KMS-11 (cell line): Measurements from ENCODE around the gene MAGI2.

Experiments used
- H2AFZ ChIP-seq: fragments of 200-600 bp; sonication (generic); 2 replicates; pipeline ENCODE4 v1.6.1; 2016; ENCODE audit warnings: antibody characterized with exemption, mixed run types, low read depth
- H3K27ac ChIP-seq: fragments of 200-600 bp; sonication (generic); 2 replicates; pipeline ENCODE4 v1.6.1; 2016; ENCODE audit warnings: mild to moderate bottlenecking, mixed run types
- H3K27me3 ChIP-seq: fragments of 200-600 bp; sonication (generic); 2 replicates; pipeline ENCODE4 v1.6.1; 2017; ENCODE audit warnings: mild to moderate bottlenecking, low read depth, mixed run types, moderate library complexity; ENCODE audit not compliant: insufficient read depth
- H3K36me3 ChIP-seq: fragments of 200-600 bp; sonication (generic); 2 replicates; pipeline ENCODE4 v1.6.1; 2017; ENCODE audit warnings: mild to moderate bottlenecking, mixed run types; ENCODE audit not compliant: insufficient read depth
- H3K4me1 ChIP-seq: fragments of 200-600 bp; sonication (generic); 2 replicates; pipeline ENCODE4 v1.6.1; 2016; ENCODE audit warnings: mild to moderate bottlenecking, low read depth, mixed run types; ENCODE audit not compliant: poor library complexity, severe bottlenecking
- H3K4me2 ChIP-seq: fragments of 200-600 bp; sonication (generic); 2 replicates; pipeline ENCODE4 v1.7.0; 2016; ENCODE audit warnings: mild to moderate bottlenecking, mixed run types
- H3K4me3 ChIP-seq: fragments of 200-600 bp; sonication (generic); IDR thresholded peaks from 2 replicates; pipeline ENCODE4 v1.6.1; 2017; ENCODE audit warnings: low read depth, low read length, mixed read lengths; ENCODE audit not compliant: insufficient read depth
- H3K79me2 ChIP-seq: fragments of 200-600 bp; sonication (generic); 2 replicates; pipeline ENCODE4 v1.6.1; 2016; ENCODE audit warnings: low read depth, mixed run types; ENCODE audit not compliant: insufficient read depth
- H3K9ac ChIP-seq: fragments of 200-600 bp; sonication (generic); 2 replicates; pipeline ENCODE4 v1.6.1; 2016; ENCODE audit warnings: mild to moderate bottlenecking, mixed run types
- H4K20me1 ChIP-seq: fragments of 200-600 bp; sonication (generic); 2 replicates; pipeline ENCODE4 v1.6.1; 2016; ENCODE audit warnings: mild to moderate bottlenecking, mixed run types; ENCODE audit not compliant: insufficient read depth
- TF ChIP-seq, protein P1 (sequence below): fragments of 200-600 bp; sonication (generic); conservative IDR thresholded peaks from 2 replicates; pipeline ENCODE4 v1.6.1; 2017; ENCODE audit warnings: low read depth, mild to moderate bottlenecking, antibody characterized with exemption, low read length, moderate library complexity, mixed read lengths

MAGI2 gene

DNA sequence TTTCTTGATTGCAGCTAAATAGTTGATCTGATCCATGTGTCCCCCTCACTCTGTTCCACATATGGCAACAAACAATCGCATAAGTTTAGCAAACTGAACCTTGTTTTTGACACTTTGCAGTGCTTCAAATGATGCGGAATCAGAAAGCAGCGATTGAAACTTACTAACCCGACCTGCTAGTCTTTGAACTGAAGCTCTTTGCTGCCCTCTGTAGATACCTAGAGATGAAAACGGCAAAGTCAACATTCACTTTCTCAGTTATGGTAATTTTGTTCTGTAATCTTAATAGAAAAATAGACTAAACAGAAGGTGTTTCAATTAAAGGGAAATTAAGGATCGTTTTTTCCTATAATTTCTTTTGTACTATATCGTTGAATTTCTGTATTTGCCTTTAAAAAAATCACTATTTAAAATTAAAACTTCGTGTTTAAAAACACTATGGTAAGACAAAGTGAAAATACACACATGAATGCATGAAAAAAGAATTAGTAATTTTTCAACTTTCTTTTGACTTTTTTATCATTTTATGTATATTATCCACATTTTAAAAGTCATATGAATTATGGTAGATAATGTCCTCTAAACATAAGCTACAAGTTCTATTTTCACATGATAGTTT is 276.5 kb downstream of the MAGI2 start:
- Histone ChIP-seq H3K4me3 (no peak overlapping the region), H3K9ac (no peak overlapping the region), H3K27me3 (no peaks in the 10 kb centered on the region), H3K36me3 (no peaks in the 10 kb centered on the region), H3K4me2 (no peak overlapping the region), H3K27ac (no peak overlapping the region), H3K4me1 (no peaks in the 10 kb centered on the region), H2AFZ (no peak overlapping the region), H4K20me1 (no peaks in the 10 kb centered on the region), H3K79me2 (no peaks in the 10 kb centered on the region)
- TF ChIP-seq, protein P1, sequence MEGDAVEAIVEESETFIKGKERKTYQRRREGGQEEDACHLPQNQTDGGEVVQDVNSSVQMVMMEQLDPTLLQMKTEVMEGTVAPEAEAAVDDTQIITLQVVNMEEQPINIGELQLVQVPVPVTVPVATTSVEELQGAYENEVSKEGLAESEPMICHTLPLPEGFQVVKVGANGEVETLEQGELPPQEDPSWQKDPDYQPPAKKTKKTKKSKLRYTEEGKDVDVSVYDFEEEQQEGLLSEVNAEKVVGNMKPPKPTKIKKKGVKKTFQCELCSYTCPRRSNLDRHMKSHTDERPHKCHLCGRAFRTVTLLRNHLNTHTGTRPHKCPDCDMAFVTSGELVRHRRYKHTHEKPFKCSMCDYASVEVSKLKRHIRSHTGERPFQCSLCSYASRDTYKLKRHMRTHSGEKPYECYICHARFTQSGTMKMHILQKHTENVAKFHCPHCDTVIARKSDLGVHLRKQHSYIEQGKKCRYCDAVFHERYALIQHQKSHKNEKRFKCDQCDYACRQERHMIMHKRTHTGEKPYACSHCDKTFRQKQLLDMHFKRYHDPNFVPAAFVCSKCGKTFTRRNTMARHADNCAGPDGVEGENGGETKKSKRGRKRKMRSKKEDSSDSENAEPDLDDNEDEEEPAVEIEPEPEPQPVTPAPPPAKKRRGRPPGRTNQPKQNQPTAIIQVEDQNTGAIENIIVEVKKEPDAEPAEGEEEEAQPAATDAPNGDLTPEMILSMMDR, result peak; percentile 46; the same call in 1 of the 2 replicates

DNA sequence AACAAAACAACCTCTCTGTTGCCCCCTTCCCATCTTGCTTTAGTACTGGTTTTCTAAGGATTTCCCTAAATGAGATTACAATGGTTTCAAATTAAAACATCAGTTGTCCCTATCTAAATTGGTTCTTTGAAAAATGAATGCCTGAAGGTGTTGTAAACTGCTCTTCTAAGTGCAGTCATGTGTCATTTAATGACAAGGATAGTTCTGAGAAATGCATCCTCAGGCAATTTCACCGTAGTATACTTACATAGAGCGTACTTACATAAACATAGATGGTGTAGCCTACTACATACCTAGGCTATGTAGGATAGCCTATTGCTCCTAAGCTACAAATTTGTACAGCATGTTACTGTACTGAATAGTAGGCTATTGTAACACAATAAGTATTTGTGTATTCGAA is 278.1 kb downstream of the MAGI2 start:
- no peaks in the 10 kb centered on the region for H4K20me1 ChIP-seq
- no peak overlapping the region for H3K9ac ChIP-seq
- H2AFZ ChIP-seq, result no peak overlapping the region
- H3K79me2 ChIP-seq, result no peaks in the 10 kb centered on the region
- H3K4me1 ChIP-seq, result no peaks in the 10 kb centered on the region
- no peak overlapping the region for H3K4me3 ChIP-seq
- no peaks in the 10 kb centered on the region for H3K36me3 ChIP-seq
- H3K27ac ChIP-seq, result no peak overlapping the region
- H3K27me3 ChIP-seq, result no peaks in the 10 kb centered on the region
- TF ChIP-seq, protein P1, result no peak
- H3K4me2 ChIP-seq, result no peak overlapping the region

DNA sequence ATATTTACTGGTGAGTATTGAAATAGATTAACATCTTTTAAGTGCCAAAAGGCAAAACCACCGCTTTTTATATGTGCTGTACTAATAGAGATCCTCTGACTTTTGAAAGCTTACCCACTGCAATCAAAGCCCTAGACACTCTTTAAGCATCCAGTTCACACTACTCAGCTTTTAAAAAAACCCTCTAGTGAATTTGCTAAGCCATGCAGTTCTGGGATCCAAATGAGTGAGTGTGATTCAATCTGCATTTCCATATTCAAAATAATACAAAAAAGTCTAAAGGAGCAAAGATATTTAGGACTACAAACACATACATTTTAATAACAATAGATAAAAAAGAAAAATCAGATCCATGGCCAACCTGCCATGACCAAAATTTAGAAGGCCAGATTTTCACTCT is 288.2 kb downstream of the MAGI2 start:
- no peaks in the 10 kb centered on the region for H3K36me3 ChIP-seq
- no peak overlapping the region for H2AFZ ChIP-seq
- no peaks in the 10 kb centered on the region for H3K27me3 ChIP-seq
- H3K79me2 ChIP-seq, result no peaks in the 10 kb centered on the region
- no peak overlapping the region for H3K27ac ChIP-seq
- TF ChIP-seq, protein P1, result no peak
- H3K4me1 ChIP-seq, result no peaks in the 10 kb centered on the region
- no peak overlapping the region for H3K4me3 ChIP-seq
- H3K9ac ChIP-seq, result no peak overlapping the region
- H4K20me1 ChIP-seq, result no peaks in the 10 kb centered on the region
- H3K4me2 ChIP-seq, result no peak overlapping the region

DNA sequence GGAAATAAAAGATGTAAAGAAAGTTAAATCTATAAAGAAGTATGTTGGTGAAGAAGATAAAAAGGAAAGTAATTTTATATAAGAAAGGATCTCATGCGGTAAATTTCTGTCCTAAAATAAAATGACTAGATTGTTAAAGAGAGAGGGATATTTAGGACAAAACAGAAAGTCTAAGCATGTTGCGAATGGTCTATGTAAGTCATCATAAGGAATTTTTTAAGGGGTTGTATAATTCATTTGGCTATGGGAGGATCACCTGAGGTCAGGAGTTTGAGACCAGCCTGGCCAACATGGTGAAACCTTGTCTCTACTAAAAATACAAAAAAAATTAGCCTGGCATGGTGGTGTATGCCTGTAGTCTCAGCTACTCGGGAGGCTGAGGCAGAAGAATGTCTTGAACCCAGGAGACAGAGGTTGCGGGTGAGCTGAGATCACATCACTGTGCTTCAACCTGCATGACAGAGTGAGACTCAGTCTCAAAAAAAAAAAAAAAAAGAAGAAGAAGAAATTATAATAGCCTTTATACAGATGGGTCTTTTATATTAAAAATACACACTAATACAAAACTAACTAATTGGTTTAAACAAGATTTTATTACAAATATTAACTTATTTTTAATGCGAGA is 294.3 kb downstream of the MAGI2 start:
- H3K9ac ChIP-seq, result no peak overlapping the region
- no peak overlapping the region for H3K4me3 ChIP-seq
- H4K20me1 ChIP-seq, result no peaks in the 10 kb centered on the region
- H3K36me3 ChIP-seq, result no peaks in the 10 kb centered on the region
- no peak overlapping the region for H3K27ac ChIP-seq
- no peak overlapping the region for H3K4me2 ChIP-seq
- no peaks in the 10 kb centered on the region for H3K79me2 ChIP-seq
- H3K27me3 ChIP-seq, result no peaks in the 10 kb centered on the region
- TF ChIP-seq, protein P1, result no peak
- H3K4me1 ChIP-seq, result no peaks in the 10 kb centered on the region
- H2AFZ ChIP-seq, result no peak overlapping the region
